SK-N-SH (cell line): ENCODE measurements around the gene EPB41L1. TPM values are rescaled to one million over a fixed set of nuclear protein-coding genes. Genes with fewer than 3 reads are reported as not detected.

Experiments
- CTCF ChIA-PET: fragments of 300-600, 350-600 bp; formaldehyde crosslinking; extraction: SDS; loops from one replicate; lab custom pipeline; 2021; lab: Yijun Ruan, JAX
- POLR2A ChIA-PET: fragments of 350-600 bp; sonication (Branson Sonifier 250); formaldehyde crosslinking; extraction: SDS; loops from one replicate; lab custom pipeline; 2020; ENCODE audit warnings: antibody characterized with exemption, inconsistent platforms; lab: Yijun Ruan, JAX
- DNase-seq: peaks from one replicate; pipeline ENCODE4 v3.0.0; 2012
- H2AFZ ChIP-seq: fragments of 200-600 bp; sonication (generic); 2 replicates; pipeline ENCODE4 v1.8.1; 2016; ENCODE audit warnings: antibody characterized with exemption, mild to moderate bottlenecking, low read depth
- H3F3A ChIP-seq: fragments of 200-600 bp; sonication (generic); replicated peaks from 2 replicates; pipeline ENCODE3; 2016; ENCODE audit warnings: antibody characterized with exemption, mild to moderate bottlenecking; ENCODE audit not compliant: insufficient read depth
- H3K27ac ChIP-seq, 2 experiments: fragments of 200-500 bp in 1 of 2; fragments of 200-600 bp in 1 of 2; sonication (Bioruptor generic) in 1 of 2; sonication (generic), shearing (Covaris generic) in 1 of 2; 2 replicates each; pipeline versions ENCODE4 v1.5.1 to v1.6.1; 2014 to 2016; ENCODE audit warnings: low read depth in 2 of 2, inconsistent platforms in 1 of 2, low read length in 1 of 2, mild to moderate bottlenecking in 1 of 2, mixed read lengths in 1 of 2
- H3K27me3 ChIP-seq: fragments of 200-600 bp; sonication (generic), shearing (Covaris generic); 2 replicates; pipeline ENCODE4 v1.6.1; 2016; ENCODE audit warnings: mixed run types; ENCODE audit not compliant: insufficient read depth
- H3K36me3 ChIP-seq, 2 experiments: fragments of 200-500 bp in 1 of 2; fragments of 200-600 bp in 1 of 2; sonication (Bioruptor generic) in 1 of 2; sonication (generic) in 1 of 2; replicated peaks in 1 of 2; 2 replicates each; pipeline versions ENCODE3 to v1.5.1; 2014 to 2016; ENCODE audit warnings: low read length in 1 of 2, mild to moderate bottlenecking in 1 of 2; ENCODE audit not compliant: insufficient read depth in 2 of 2, control insufficient read depth in 1 of 2
- H3K4me1 ChIP-seq, 2 experiments: fragments of 200-500 bp in 1 of 2; fragments of 200-600 bp in 1 of 2; sonication (Bioruptor generic) in 1 of 2; sonication (generic), shearing (Covaris generic) in 1 of 2; 2 replicates each; pipeline versions ENCODE4 v1.5.1 to v1.6.1; 2014 to 2016; ENCODE audit warnings: low read depth in 1 of 2, low read length in 1 of 2, mixed run types in 1 of 2; ENCODE audit not compliant: insufficient read depth in 2 of 2, control insufficient read depth in 1 of 2
- H3K4me2 ChIP-seq: fragments of 200-600 bp; sonication (generic), shearing (Covaris generic); 2 replicates; pipeline ENCODE4 v1.6.1; 2017; ENCODE audit warnings: mixed run types
- H3K4me3 ChIP-seq, 2 experiments: fragments of 200-500 bp in 1 of 2; fragments of 200-600 bp in 1 of 2; sonication (Bioruptor generic) in 1 of 2; sonication (generic), shearing (Covaris generic) in 1 of 2; 2 replicates each; pipeline versions ENCODE4 v1.5.1 to v1.8.1; 2014 to 2016; ENCODE audit warnings: low read depth in 2 of 2, inconsistent platforms in 1 of 2, low read length in 1 of 2, mild to moderate bottlenecking in 1 of 2, mixed read lengths in 1 of 2, moderate library complexity in 1 of 2
- H3K79me2 ChIP-seq: fragments of 200-600 bp; sonication (generic); 2 replicates; pipeline ENCODE4 v1.8.1; 2017; ENCODE audit warnings: mild to moderate bottlenecking; ENCODE audit not compliant: insufficient read depth
- H3K9ac ChIP-seq: fragments of 200-600 bp; sonication (generic); 2 replicates; pipeline ENCODE4 v1.6.1; 2017; ENCODE audit warnings: mixed run types
- H3K9me2 ChIP-seq: fragments of 200-600 bp; sonication (generic); 2 replicates; pipeline ENCODE4 v1.6.1; 2017; ENCODE audit warnings: mixed run types
- H3K9me3 ChIP-seq: fragments of 200-600 bp; sonication (generic); 2 replicates; pipeline ENCODE4 v1.6.1; 2017; ENCODE audit warnings: mixed run types, mild to moderate bottlenecking, moderate library complexity
- H4K20me1 ChIP-seq: fragments of 200-600 bp; sonication (generic); 2 replicates; pipeline ENCODE4 v1.6.1; 2017; ENCODE audit warnings: mild to moderate bottlenecking, mixed run types; ENCODE audit not compliant: insufficient read depth
- CHD2 ChIP-seq: fragments of 150-350 bp; IDR thresholded peaks from 2 replicates; pipeline ENCODE4 v1.6.1; 2018; ENCODE audit warnings: low read length; ENCODE audit not compliant: partially characterized antibody
- ELF1 ChIP-seq: IDR thresholded peaks from 2 replicates; pipeline ENCODE4 v1.4.0; 2012
- FOSL2 ChIP-seq: IDR thresholded peaks from 2 replicates; pipeline ENCODE4 v1.4.0; 2012; ENCODE audit warnings: low read depth, mild to moderate bottlenecking, moderate library complexity, borderline replicate concordance
- FOXJ3 ChIP-seq: sonication (generic); formaldehyde crosslinking; IDR thresholded peaks from 2 replicates; pipeline ENCODE4 v1.5.1; 2020; ENCODE audit warnings: mild to moderate bottlenecking, missing genetic modification reagents
- GABPA ChIP-seq: IDR thresholded peaks from 2 replicates; pipeline ENCODE4 v1.4.0; 2012; ENCODE audit warnings: low read depth, mild to moderate bottlenecking
- GATA2 ChIP-seq: sonication (generic); formaldehyde crosslinking; IDR thresholded peaks from 2 replicates; pipeline ENCODE4 v1.5.0; 2020; ENCODE audit warnings: mild to moderate bottlenecking, missing genetic modification reagents
- JUND ChIP-seq: IDR thresholded peaks from 2 replicates; pipeline ENCODE4 v1.4.0; 2012
- NFIC ChIP-seq: IDR thresholded peaks from 2 replicates; pipeline ENCODE4 v1.4.0; 2012; ENCODE audit warnings: borderline replicate concordance
- RAD21 ChIP-seq: IDR thresholded peaks from 2 replicates; pipeline ENCODE4 v1.6.1; 2012; ENCODE audit warnings: mild to moderate bottlenecking, low read length
- RXRA ChIP-seq: IDR thresholded peaks from 2 replicates; pipeline ENCODE4 v1.4.0; 2012; ENCODE audit warnings: low read depth, mild to moderate bottlenecking, borderline replicate concordance
- SMC3 ChIP-seq: IDR thresholded peaks from 2 replicates; pipeline ENCODE4 v1.6.1; 2012; ENCODE audit warnings: low read depth, low read length, improper control_type of control experiment
- YY1 ChIP-seq: IDR thresholded peaks from 2 replicates; pipeline ENCODE4 v1.4.0; 2012; ENCODE audit warnings: low read depth, mild to moderate bottlenecking
- WGBS: methylation state at CpG from one replicate; pipeline ENCODE4 v1.1.6; 2017; ENCODE audit warnings: low lambda C conversion rate; 5-methylcytosine and 5-hydroxymethylcytosine counted together
- polyA plus RNA-seq, 3 experiments: library from polyadenylated mRNA; depleted of rRNA; stranded (reverse); fragments of >200 nt; gene quantifications; 2 replicates each; pipeline ENCODE4 v1.2.3, GENCODE V29; 2012
- TF ChIP-seq, protein P1 (sequence below): fragments of 150-350 bp; IDR thresholded peaks from 2 replicates; pipeline ENCODE4 v1.6.1; 2016; ENCODE audit warnings: mild to moderate bottlenecking, low read depth, low read length
- TF ChIP-seq, protein P2 (sequence below): IDR thresholded peaks from 2 replicates; pipeline ENCODE4 v1.4.0; 2012; ENCODE audit warnings: low read depth, borderline replicate concordance
- TF ChIP-seq, protein P3 (sequence below): IDR thresholded peaks from 2 replicates; pipeline ENCODE4 v1.4.0; 2012; ENCODE audit warnings: low read depth
- TF ChIP-seq, protein P4 (sequence below): fragments of 150-350 bp; IDR thresholded peaks from 2 replicates; pipeline ENCODE4 v1.6.1; 2017; ENCODE audit warnings: antibody characterized with exemption, low read length, low read depth, borderline replicate concordance

The EPB41L1 gene
- polyA plus RNA-seq, 1 of the 3 experiments (the other 2 are of a cell fraction): 26.1 TPM

DNA sequence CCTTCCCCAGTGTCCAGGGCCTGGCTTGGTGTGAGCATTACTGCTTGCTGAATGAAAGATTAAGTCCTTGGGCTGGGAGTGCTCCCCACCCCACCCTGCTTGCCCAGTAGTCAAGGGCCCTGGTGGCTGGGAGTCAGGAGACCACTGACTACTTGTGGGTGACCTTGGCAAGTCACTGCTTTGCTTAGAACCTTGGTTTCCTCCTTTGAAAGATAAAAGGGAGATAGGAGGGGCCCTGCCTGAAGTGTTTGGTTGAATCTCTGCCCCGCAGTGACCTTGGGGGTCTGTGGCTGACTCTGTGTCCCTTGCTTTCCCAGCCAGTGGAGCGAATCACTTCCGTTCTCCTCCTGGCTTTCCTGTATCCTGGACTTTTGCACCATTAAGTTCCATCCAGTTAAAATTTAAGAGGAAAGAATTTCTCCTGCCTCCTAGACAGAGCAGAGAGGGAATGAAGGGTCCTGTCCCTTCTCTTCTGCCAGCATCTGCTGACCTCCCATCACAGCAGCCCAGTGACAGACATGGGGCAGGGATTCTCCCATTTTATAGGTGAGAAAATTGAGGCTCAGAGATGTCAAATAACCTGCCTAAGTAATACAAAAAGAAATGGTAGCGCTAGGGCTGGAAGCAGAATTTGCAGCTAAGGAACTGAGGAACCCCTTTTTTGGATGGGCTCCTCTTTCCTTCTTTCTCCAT is 3.5 kb upstream of the EPB41L1 start:
- H3K79me2 ChIP-seq: peaks cover 5% of the 10 kb centered on the region; the same call in 1 of the 2 replicates
- ChIA-PET POLR2A (no interaction called here), CTCF (interaction anchor here (0.8 to 23.2 kb wide), 6 partner anchors 9 to 289 kb away, joined by 3 to 560 read pairs (median 6); no protein-coding TSS in a partner anchor)
- H3K4me1 ChIP-seq: peaks cover 0 to 32% of the 10 kb centered on the region in 2 experiments; a peak in 2 of 4 replicates
- no peak overlapping the region for H3K4me3 ChIP-seq
- no peak overlapping the region for H3K4me2 ChIP-seq
- H3K27ac ChIP-seq: no peak overlapping the region
- no peaks in the 10 kb centered on the region for H3K36me3 ChIP-seq
- no peak overlapping the region for H3K9ac ChIP-seq
- no peak for DNase-seq
- H3K9me3 ChIP-seq: no peaks in the 10 kb centered on the region
- H3F3A ChIP-seq: peaks cover 6% of the 10 kb centered on the region
- H3K9me2 ChIP-seq: no peaks in the 10 kb centered on the region
- WGBS: 78% methylated on average over 4 of the region's 4 CpGs
- no peaks in the 10 kb centered on the region for H3K27me3 ChIP-seq
- peaks cover under 1% of the 10 kb centered on the region; the same call in 1 of the 2 replicates for H4K20me1 ChIP-seq
- no peak overlapping the region for H2AFZ ChIP-seq
- TF ChIP-seq FOXJ3 (CRISPR knock-in tag): no peak
- TF ChIP-seq, protein P1, sequence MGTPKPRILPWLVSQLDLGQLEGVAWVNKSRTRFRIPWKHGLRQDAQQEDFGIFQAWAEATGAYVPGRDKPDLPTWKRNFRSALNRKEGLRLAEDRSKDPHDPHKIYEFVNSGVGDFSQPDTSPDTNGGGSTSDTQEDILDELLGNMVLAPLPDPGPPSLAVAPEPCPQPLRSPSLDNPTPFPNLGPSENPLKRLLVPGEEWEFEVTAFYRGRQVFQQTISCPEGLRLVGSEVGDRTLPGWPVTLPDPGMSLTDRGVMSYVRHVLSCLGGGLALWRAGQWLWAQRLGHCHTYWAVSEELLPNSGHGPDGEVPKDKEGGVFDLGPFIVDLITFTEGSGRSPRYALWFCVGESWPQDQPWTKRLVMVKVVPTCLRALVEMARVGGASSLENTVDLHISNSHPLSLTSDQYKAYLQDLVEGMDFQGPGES: no peak
- TF ChIP-seq NFIC: no peak
- TF ChIP-seq, protein P2, sequence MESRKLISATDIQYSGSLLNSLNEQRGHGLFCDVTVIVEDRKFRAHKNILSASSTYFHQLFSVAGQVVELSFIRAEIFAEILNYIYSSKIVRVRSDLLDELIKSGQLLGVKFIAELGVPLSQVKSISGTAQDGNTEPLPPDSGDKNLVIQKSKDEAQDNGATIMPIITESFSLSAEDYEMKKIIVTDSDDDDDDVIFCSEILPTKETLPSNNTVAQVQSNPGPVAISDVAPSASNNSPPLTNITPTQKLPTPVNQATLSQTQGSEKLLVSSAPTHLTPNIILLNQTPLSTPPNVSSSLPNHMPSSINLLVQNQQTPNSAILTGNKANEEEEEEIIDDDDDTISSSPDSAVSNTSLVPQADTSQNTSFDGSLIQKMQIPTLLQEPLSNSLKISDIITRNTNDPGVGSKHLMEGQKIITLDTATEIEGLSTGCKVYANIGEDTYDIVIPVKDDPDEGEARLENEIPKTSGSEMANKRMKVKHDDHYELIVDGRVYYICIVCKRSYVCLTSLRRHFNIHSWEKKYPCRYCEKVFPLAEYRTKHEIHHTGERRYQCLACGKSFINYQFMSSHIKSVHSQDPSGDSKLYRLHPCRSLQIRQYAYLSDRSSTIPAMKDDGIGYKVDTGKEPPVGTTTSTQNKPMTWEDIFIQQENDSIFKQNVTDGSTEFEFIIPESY: no peak
- TF ChIP-seq GABPA: no peak
- no peak for TF ChIP-seq FOSL2
- no peak for TF ChIP-seq YY1
- TF ChIP-seq JUND: no peak
- TF ChIP-seq CHD2: no peak
- TF ChIP-seq SMC3: no peak
- no peak for TF ChIP-seq RXRA
- no peak for TF ChIP-seq RAD21
- no peak for TF ChIP-seq ELF1
- no peak for TF ChIP-seq GATA2 (CRISPR knock-in tag)
- TF ChIP-seq, protein P3, sequence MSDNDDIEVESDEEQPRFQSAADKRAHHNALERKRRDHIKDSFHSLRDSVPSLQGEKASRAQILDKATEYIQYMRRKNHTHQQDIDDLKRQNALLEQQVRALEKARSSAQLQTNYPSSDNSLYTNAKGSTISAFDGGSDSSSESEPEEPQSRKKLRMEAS: no peak
- TF ChIP-seq, protein P4, sequence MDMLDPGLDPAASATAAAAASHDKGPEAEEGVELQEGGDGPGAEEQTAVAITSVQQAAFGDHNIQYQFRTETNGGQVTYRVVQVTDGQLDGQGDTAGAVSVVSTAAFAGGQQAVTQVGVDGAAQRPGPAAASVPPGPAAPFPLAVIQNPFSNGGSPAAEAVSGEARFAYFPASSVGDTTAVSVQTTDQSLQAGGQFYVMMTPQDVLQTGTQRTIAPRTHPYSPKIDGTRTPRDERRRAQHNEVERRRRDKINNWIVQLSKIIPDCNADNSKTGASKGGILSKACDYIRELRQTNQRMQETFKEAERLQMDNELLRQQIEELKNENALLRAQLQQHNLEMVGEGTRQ: no peak
